Adrenal gland (tissue), 19 donors: ENCODE data around the gene ADGRL2. TPM values are rescaled to one million over a fixed set of nuclear protein-coding genes. Genes with fewer than 3 reads are reported as not detected.

Experiments
- DNase-seq, 7 donors: peaks; one replicate each; pipeline ENCODE4 v3.0.0-alpha.2; 2019 to 2020
- H3K27ac ChIP-seq, 5 donors: fragments of 200-600 bp; sonication (generic) in 4 of 5; 1 replicate in 3 of 5; 2 replicates in 2 of 5; pipeline versions ENCODE4 v1.5.1 to v1.8.0; 2016 to 2020; ENCODE audit warnings: mild to moderate bottlenecking in 1 of 5
- H3K27me3 ChIP-seq: fragments of 200-600 bp; 2 replicates; pipeline ENCODE4 v1.8.0; 2021
- H3K36me3 ChIP-seq, 2 donors: fragments of 200-600 bp; replicated peaks in 1 of 2; 1 replicate in 1 of 2; 2 replicates in 1 of 2; pipeline versions ENCODE4 v1.5.1 to v1.8.0; 2018 to 2022
- H3K4me1 ChIP-seq, 2 donors: fragments of 200-600 bp; replicated peaks in 1 of 2; 1 replicate in 1 of 2; 2 replicates in 1 of 2; pipeline versions ENCODE4 v1.5.1 to v1.8.0; 2018 to 2021
- H3K4me3 ChIP-seq, 4 donors: fragments of 200-600 bp; sonication (generic) in 3 of 4; one replicate each; pipeline ENCODE4 v1.5.1; 2016 to 2018
- H3K9me3 ChIP-seq, 3 donors: fragments of 200-600 bp; sonication (generic) in 1 of 3; replicated peaks in 1 of 3; 1 replicate in 2 of 3; 2 replicates in 1 of 3; pipeline versions ENCODE4 v1.5.1 to v1.8.0; 2016 to 2021
- POLR2A ChIP-seq, 2 donors: fragments of 450-650 bp; IDR thresholded peaks; one replicate each; pipeline ENCODE4 v1.6.1; 2017; ENCODE audit warnings: antibody characterized with exemption in 2 of 2, mild to moderate bottlenecking in 2 of 2, moderate library complexity in 1 of 2
- WGBS, 4 donors: extraction: QIAGEN DNeasy Blood & Tissue Kit in 2 of 4; methylation state at CpG; one replicate each; pipeline versions ENCODE4 v1.1.5 to v1.1.7; 2013 to 2017; 5-methylcytosine and 5-hydroxymethylcytosine counted together
- intact Hi-C, 2 donors: fragments of 100-400 bp; cut with DNase I; formaldehyde crosslinking; loops; one replicate each; pipeline versions ENCODE4 v1.14.1 to v1.15.0; 2022 to 2023
- long read RNA-seq, 10 donors: library from polyadenylated mRNA in 3 of 10; unstranded in 2 of 10; stranded (forward) in 1 of 10; transcript quantifications; one replicate each; pipeline ENCODE4 v2.0.0 and lab custom pipeline, GENCODE V29; 2021 to 2026
- polyA plus RNA-seq, 3 donors: library from polyadenylated mRNA; stranded (reverse); fragments of 200-250 nt in 2 of 3; fragments of 350-450 nt in 1 of 3; fragmentation: Illumina TruSeq in 1 of 3; extraction: RNeasy Lipid Tissue Mini Kit (QIAGEN cat#74804) in 1 of 3; gene quantifications; one replicate each; pipeline ENCODE4 v1.2.3, GENCODE V29; 2013 to 2014
- total RNA-seq, 9 donors: library from RNA; depleted of rRNA in 4 of 9; stranded (reverse); fragments of >200 nt in 4 of 9; fragments of 120-200 nt in 1 of 9; fragmentation: NEBNext Ultra II Directional in 1 of 9; extraction: Animal tissue kit (Norgen Biotek cat#: 25700) in 1 of 9; gene quantifications; one replicate each; pipeline versions ENCODE4 v1.1.0 to v1.2.4, GENCODE V29; 2013 to 2023
- TF ChIP-seq, protein P1 (sequence below), 6 experiments: fragments of 450-650 bp in 4 of 6; fragments of 200-600 bp in 2 of 6; sonication (generic) in 1 of 6; IDR thresholded peaks; 1 replicate in 5 of 6; 2 replicates in 1 of 6; pipeline versions ENCODE4 v1.5.1 to v1.8.0; 2016 to 2021; ENCODE audit warnings: antibody characterized with exemption in 6 of 6, mild to moderate bottlenecking in 2 of 6, moderate library complexity in 1 of 6
- donor health status: healthy with polysubstance abuse.
- donor health status: Bipolar disorder and iron deficiency.
- donor health status: DM: yes; HTN: yes; CAD: no.
- donor health status: DM: no; HTN: no; CAD: no.
- donor health status: DM: no; HTN: no; CAD: no.
- donor health status: DM: yes; HTN: yes; CAD: no.

The ADGRL2 gene
- total RNA-seq (100 to 1,000 TPM in 3 of 9 donors, 10 to 100 TPM in 6; 40.5 to 170 (median 72.6) TPM), polyA plus RNA-seq (10 to 100 TPM; 24.2 to 51.3 (median 24.8) TPM)
- long read RNA-seq, donor 1, partial matches to known transcripts: 14 of 14 reads
- long read RNA-seq, donor 1, other reads (novel, unspliced or antisense): 0 of 14 reads
- long read RNA-seq, donor 2, partial matches to known transcripts: 47 of 48 reads
- long read RNA-seq, donor 2, other reads (novel, unspliced or antisense): 0 of 48 reads
- long read RNA-seq, donor 3, partial matches to known transcripts: 13 of 13 reads
- long read RNA-seq, donor 3, other reads (novel, unspliced or antisense): 0 of 13 reads
- long read RNA-seq, donor 4, partial matches to known transcripts: 2 of 9 reads
- long read RNA-seq, donor 4, other reads (novel, unspliced or antisense): 7 of 9 reads
- long read RNA-seq, donor 5, partial matches to known transcripts: 2 of 27 reads
- long read RNA-seq, donor 5, other reads (novel, unspliced or antisense): 24 of 27 reads
- long read RNA-seq, donor 6, partial matches to known transcripts: 1 of 8 reads
- long read RNA-seq, donor 6, other reads (novel, unspliced or antisense): 7 of 8 reads
- long read RNA-seq, donor 7: 0 reads
- long read RNA-seq, donor 8, full-length matches to known transcripts: 1 of 23 reads
- long read RNA-seq, donor 8, partial matches to known transcripts: 22 of 23 reads
- long read RNA-seq, donor 8, other reads (novel, unspliced or antisense): 0 of 23 reads
- long read RNA-seq, donor 9, partial matches to known transcripts: 30 of 30 reads
- long read RNA-seq, donor 9, other reads (novel, unspliced or antisense): 0 of 30 reads
- long read RNA-seq, donor 10, partial matches to known transcripts: 8 of 9 reads
- long read RNA-seq, donor 10, other reads (novel, unspliced or antisense): 0 of 9 reads

DNA sequence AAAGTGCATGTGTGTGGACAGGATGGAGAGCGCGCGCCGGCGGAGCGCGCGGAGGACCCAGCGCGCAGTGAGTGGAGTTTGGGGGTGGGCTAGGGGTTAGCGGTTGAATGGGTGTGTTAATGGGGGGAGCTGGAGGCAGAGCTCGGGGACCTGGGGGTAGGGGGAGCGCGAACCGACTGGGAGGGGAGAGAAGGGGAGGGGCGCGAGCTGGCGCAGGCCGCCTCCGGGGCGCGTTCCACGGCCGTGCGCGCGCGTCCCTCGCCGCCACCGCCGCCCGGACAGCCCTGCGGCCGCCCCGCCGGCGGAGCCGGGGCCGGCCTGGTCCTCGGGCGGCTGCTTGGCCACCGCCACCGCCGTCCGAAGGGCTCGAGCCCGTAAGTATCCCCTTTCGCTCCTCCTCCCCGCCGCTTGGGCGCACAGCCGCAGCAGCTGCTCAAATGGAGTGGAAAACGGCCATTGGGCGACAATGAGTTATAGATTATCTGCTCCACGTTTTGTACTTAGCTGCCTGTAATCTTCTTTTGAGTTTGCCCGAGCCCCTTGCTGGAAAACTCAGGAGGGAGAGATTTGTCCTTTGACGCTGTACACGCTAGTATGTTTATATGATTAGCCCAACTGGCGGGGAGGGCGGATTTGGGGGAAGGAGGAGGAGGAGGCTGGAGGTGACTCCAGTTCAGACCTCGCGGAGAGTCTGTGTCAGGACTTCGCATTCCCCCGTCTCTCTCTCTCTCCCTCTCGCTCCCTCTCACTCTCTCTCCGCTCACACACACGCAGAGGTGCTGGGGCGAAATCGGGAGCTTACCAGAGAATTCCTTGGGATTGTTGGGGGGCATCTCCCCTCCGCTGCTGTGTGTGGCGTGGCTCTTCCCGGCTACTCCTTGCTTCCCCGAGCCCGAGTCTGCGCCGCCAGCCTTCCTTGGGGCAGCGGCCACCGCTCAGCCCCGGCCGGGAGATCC lies at the start of gene ADGRL2:
ADGRL2 (plus strand) TSS at position 240 of the 956 bp plus-strand sequence. CDS start 36,051 bp downstream, outside the sequence.
- peak within 1 kb of the TSS; percentile 53 to 88 (median 73) for H3K4me3 ChIP-seq
- H3K27ac ChIP-seq: peak within 1 kb of the TSS; percentile 76 to 97 (median 89)
- H3K4me1 ChIP-seq: peaks cover 9 to 16% of the 10 kb centered on the region in 2 donors
- 0 to 1% (median 1%) methylated on average over 28 to 81 of the region's 81 CpGs for WGBS, 4 donors
- peaks cover 0 to 5% (median 0%) of the 10 kb centered on the region in 3 donors for H3K9me3 ChIP-seq
- intact Hi-C loops: no loop called here
- H3K36me3 ChIP-seq: no peaks in the 10 kb centered on the region
- DNase-seq: peak; percentile 82 to 91 (median 84)
- TF ChIP-seq, protein P1, sequence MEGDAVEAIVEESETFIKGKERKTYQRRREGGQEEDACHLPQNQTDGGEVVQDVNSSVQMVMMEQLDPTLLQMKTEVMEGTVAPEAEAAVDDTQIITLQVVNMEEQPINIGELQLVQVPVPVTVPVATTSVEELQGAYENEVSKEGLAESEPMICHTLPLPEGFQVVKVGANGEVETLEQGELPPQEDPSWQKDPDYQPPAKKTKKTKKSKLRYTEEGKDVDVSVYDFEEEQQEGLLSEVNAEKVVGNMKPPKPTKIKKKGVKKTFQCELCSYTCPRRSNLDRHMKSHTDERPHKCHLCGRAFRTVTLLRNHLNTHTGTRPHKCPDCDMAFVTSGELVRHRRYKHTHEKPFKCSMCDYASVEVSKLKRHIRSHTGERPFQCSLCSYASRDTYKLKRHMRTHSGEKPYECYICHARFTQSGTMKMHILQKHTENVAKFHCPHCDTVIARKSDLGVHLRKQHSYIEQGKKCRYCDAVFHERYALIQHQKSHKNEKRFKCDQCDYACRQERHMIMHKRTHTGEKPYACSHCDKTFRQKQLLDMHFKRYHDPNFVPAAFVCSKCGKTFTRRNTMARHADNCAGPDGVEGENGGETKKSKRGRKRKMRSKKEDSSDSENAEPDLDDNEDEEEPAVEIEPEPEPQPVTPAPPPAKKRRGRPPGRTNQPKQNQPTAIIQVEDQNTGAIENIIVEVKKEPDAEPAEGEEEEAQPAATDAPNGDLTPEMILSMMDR (IDR thresholded peaks at IDR 0.05): no peak
- peak in 1 of 2 donors; percentile 46 for TF ChIP-seq POLR2A (IDR thresholded peaks at IDR 0.05)
- no peaks in the 10 kb centered on the region for H3K27me3 ChIP-seq

DNA sequence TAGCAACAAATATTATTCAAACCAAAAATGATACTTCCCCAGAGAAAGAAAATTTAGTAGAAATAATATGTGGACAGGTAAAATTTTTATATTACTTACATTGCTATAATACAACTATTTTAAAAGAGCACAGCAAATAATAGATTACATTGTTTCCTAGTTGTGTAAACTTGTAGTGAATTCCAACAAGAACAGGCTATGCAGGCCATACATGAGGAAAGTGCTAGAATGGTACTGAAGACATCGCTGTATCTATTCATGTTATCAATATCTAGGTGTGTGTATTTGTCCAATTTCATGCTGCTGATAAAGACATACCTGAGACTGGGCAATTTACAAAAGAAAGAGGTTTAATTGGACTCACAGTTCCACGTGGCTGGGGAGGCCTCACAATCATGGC lies 47.9 kb upstream of the ADGRL2 start:
- H3K27ac ChIP-seq: no peak overlapping the region
- H3K4me1 ChIP-seq: no peaks in the 10 kb centered on the region
- TF ChIP-seq, protein P1 (IDR thresholded peaks at IDR 0.05): no peak
- TF ChIP-seq POLR2A (IDR thresholded peaks at IDR 0.05): no peak
- H3K27me3 ChIP-seq: no peaks in the 10 kb centered on the region
- no peaks in the 10 kb centered on the region for H3K9me3 ChIP-seq
- 83 to 93% (median 87%) methylated on average over 2 of the region's 2 CpGs for WGBS, 4 donors
- intact Hi-C loops: no loop called here
- H3K36me3 ChIP-seq: no peaks in the 10 kb centered on the region
- H3K4me3 ChIP-seq: no peak overlapping the region
- no peak for DNase-seq

DNA sequence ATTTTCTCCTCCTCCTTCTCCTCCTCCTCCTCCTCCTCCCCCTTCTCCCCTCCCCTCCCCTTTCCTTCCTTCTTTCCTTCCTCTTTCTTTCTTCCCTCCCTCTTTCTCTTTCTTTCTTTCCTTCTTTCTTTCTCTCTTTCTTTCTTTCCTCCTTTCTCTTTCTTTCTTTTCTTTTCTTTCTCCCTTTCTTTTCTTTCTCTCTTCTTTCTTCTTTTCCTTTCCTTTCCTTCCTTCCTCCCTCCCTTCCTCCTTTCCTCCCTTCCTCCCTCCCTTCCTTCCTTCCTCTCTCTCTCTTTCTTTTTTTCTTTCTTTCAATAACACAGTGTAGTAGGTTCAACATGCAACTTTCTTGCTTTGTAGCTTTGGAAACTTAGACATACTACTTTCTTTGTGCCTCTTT lies 46.3 kb upstream of the ADGRL2 start:
- TF ChIP-seq POLR2A (IDR thresholded peaks at IDR 0.05): no peak
- TF ChIP-seq, protein P1 (IDR thresholded peaks at IDR 0.05): no peak

More for the DNA sequence above, 46.3 kb upstream of the ADGRL2 start:
- DNase-seq: no peak
- H3K36me3 ChIP-seq: no peaks in the 10 kb centered on the region
- no peaks in the 10 kb centered on the region for H3K27me3 ChIP-seq
- intact Hi-C loops: no loop called here
- H3K27ac ChIP-seq: no peak overlapping the region
- no peaks in the 10 kb centered on the region for H3K4me1 ChIP-seq
- H3K4me3 ChIP-seq: no peak overlapping the region
- no peaks in the 10 kb centered on the region for H3K9me3 ChIP-seq
